Measurements from ENCODE around the gene NOL9. TPM values are rescaled to one million over a fixed set of nuclear protein-coding genes. Genes with fewer than 3 reads are reported as not detected.
"Not testable (repeated sequence)": the region's sequence is repeated elsewhere in the genome, so short reads cannot be mapped to it uniquely, and the experiment has no call there.

The NOL9 gene
- total and polyA plus RNA-seq, 9 of the 15 experiments (the other 6 are each of a cell fraction or from before 2014, with no cell fraction given), result 5.6 to 76.5 (median 47.3) TPM

- no peak for TF ChIP-seq NR2F6 (CRISPR knock-in tag; IDR thresholded peaks at IDR 0.05)
- TF ChIP-seq JUNB (CRISPR knock-in tag; conservative IDR thresholded peaks at IDR 0.05), result no peak
- TF ChIP-seq, protein P1, sequence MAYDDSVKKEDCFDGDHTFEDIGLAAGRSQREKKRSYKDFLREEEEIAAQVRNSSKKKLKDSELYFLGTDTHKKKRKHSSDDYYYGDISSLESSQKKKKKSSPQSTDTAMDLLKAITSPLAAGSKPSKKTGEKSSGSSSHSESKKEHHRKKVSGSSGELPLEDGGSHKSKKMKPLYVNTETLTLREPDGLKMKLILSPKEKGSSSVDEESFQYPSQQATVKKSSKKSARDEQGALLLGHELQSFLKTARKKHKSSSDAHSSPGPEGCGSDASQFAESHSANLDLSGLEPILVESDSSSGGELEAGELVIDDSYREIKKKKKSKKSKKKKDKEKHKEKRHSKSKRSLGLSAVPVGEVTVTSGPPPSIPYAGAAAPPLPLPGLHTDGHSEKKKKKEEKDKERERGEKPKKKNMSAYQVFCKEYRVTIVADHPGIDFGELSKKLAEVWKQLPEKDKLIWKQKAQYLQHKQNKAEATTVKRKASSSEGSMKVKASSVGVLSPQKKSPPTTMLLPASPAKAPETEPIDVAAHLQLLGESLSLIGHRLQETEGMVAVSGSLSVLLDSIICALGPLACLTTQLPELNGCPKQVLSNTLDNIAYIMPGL (CRISPR knock-in tag; IDR thresholded peaks at IDR 0.05), result 0 out of 2 replicates have a peak, but pooled peaks have one; percentile 18
- TF ChIP-seq DMBX1 (CRISPR knock-in tag; IDR thresholded peaks at IDR 0.05; ENCODE audit: borderline replicate concordance), result no peak
- no peak for TF ChIP-seq ZNF586 (CRISPR knock-in tag; conservative IDR thresholded peaks at IDR 0.05)
Observed at GRCh38 chr1:6600410-6601048, 46.2 kb upstream of the NOL9 start (continued).

DNA sequence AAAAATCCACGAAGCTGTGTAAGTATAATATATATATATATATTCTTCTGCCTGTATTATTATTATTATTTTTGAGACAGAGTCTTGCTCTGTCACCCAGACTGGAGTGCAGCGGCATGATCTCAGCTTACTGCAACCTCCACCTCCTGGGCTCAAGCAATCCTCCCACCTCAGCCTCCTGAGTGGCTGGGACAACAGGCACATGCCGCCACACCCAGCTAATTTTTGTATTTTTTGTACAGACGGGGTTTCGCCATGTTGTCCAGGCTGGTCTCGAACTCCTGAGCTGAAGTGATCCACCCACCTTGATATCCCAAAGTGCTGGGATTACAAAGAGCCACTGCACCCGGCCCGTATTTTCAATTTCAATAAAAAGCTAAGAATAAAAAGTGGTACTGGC lies 45.7 kb upstream of the NOL9 start:
- Histone ChIP-seq H3K36me3 (ENCODE audit: control insufficient read depth, insufficient read depth, low read length) (peaks cover 56% of the 10 kb centered on the region), H3K4me3 (peak overlapping the region; percentile 89)
- not testable (repeated sequence) for DNase-seq (ENCODE audit: extremely low read depth in 1 of 4, low spot score in 3 of 4)

More for the DNA sequence above, 45.7 kb upstream of the NOL9 start:
- peak overlapping the region; percentile 99 for H3K4me2 ChIP-seq (ENCODE audit: insufficient read depth, low read length)
- in situ Hi-C loops (cut with MboI); ATAC-seq; H2AFZ ChIP-seq (ENCODE audit: low read depth, low read length); CTCF ChIA-PET (ENCODE audit: low intra/inter-chr PET ratio); H3K9me3 ChIP-seq (replicated peaks; ENCODE audit: control insufficient read depth, insufficient read depth, low read depth, low read length); BruUV-seq (replicated peaks); H3K27me3 ChIP-seq (ENCODE audit: control insufficient read depth in 2 of 2, insufficient read depth in 2 of 2, low read length in 2 of 2); FAIRE-seq: not testable (repeated sequence)
- peak overlapping the region; percentile 99 for H3K27ac ChIP-seq (ENCODE audit: extremely low read depth, low read depth, low read length)
- peaks cover 38 to 68% of the 10 kb centered on the region in 2 experiments for H3K4me1 ChIP-seq (replicated peaks in 1 of 2; ENCODE audit: control insufficient read depth in 2 of 2, insufficient read depth in 2 of 2, low read length in 2 of 2)
- peaks cover 23% of the 10 kb centered on the region for H3K9me1 ChIP-seq (ENCODE audit: control insufficient read depth, insufficient read depth, low read length)
- POLR2A ChIA-PET, result interaction anchor here (0.6 to 10.7 kb wide), 17 partner anchors 7 to 1213 kb away, joined by 3 to 221 read pairs (median 4); partner anchors contain the start of genes PHF13 and ZBTB48
- peak overlapping the region; percentile 93 to 100 for H3K9ac ChIP-seq (ENCODE audit: insufficient read depth in 1 of 2, low read depth in 2 of 2, low read length in 2 of 2)
- WGBS (ENCODE audit: insufficient coverage, low coverage, missing lambda C conversion rate), result 22% methylated on average over 8 of the region's 8 CpGs
- peaks cover 50% of the 10 kb centered on the region for H4K20me1 ChIP-seq (replicated peaks; ENCODE audit: control insufficient read depth, insufficient read depth, low read length)
- peaks cover 74% of the 10 kb centered on the region for H3K79me2 ChIP-seq (ENCODE audit: control insufficient read depth, insufficient read depth, low read length)
- intact Hi-C loops (cut with micrococcal nuclease), result loop anchor here (2.0 kb wide), 1 partner anchor 19 kb away; no protein-coding TSS in a partner anchor
